Pancreas (tissue), 10 donors: ENCODE data around the gene SLC1A3. TPM values are rescaled to one million over a fixed set of nuclear protein-coding genes. Genes with fewer than 3 reads are reported as not detected.

ENCODE experiments used
- ATAC-seq, 4 donors: fragments of 200-7000 bp; cut with Tn5 transposase; one replicate each; pipeline versions ENCODE4 v1.8.0 to v1.9.1; 2020; ENCODE audit warnings: mild to moderate bottlenecking in 4 of 4, moderate library complexity in 4 of 4
- DNase-seq, 6 donors: peaks; one replicate each; pipeline ENCODE4 v3.0.0-alpha.2; 2020
- FAIRE-seq: peaks from 2 replicates; lab custom pipeline; 2012; peaks lifted over from hg19 to GRCh38; lab: Jason Lieb, UNC
- H3K27ac ChIP-seq, 4 donors: fragments of 200-600 bp; sonication (generic); 1 replicate in 3 of 4; 2 replicates in 1 of 4; pipeline versions ENCODE4 v1.5.0 to v1.8.0; 2020
- H3K27me3 ChIP-seq, 4 donors: fragments of 200-600 bp; one replicate each; pipeline ENCODE4 v1.8.0; 2021
- H3K36me3 ChIP-seq, 3 donors: fragments of 200-600 bp; sonication (generic) in 1 of 3; one replicate each; pipeline versions ENCODE4 v1.5.0 to v1.8.0; 2020 to 2021
- H3K4me1 ChIP-seq, 3 donors: fragments of 200-600 bp; one replicate each; pipeline ENCODE4 v1.8.0; 2021
- H3K4me3 ChIP-seq, 4 donors: fragments of 200-600 bp; sonication (generic) in 2 of 4; one replicate each; pipeline versions ENCODE4 v1.5.0 to v1.8.0; 2020 to 2021
- H3K9me3 ChIP-seq, 4 donors: fragments of 200-600 bp; one replicate each; pipeline ENCODE4 v1.8.0; 2021
- WGBS, 2 donors: extraction: QIAGEN DNeasy Blood & Tissue Kit; methylation state at CpG; one replicate each; pipeline ENCODE4 v1.1.7; 2013; 5-methylcytosine and 5-hydroxymethylcytosine counted together
- intact Hi-C, 3 donors: fragments of 100-400 bp; cut with DNase I; formaldehyde crosslinking; loops; one replicate each; pipeline versions ENCODE4 v1.11.1 to v1.14.2; 2022
- polyA plus RNA-seq, 2 donors: library from polyadenylated mRNA; stranded (reverse); fragments of 200-250 nt; gene quantifications; one replicate each; pipeline ENCODE4 v1.2.3, GENCODE V29; 2013
- total RNA-seq, 6 donors: library from RNA; stranded (reverse); fragmentation: NEBNext Ultra II Directional in 4 of 6; extraction: Animal tissue kit (Norgen Biotek cat#: 25700) in 4 of 6; gene quantifications; one replicate each; pipeline versions ENCODE4 v1.2.1 to v1.2.4, GENCODE V29; 2021 to 2023
- TF ChIP-seq, protein P1 (sequence below), 4 donors: fragments of 200-600 bp; sonication (generic) in 3 of 4; IDR thresholded peaks; one replicate each; pipeline versions ENCODE4 v1.5.0 to v1.8.0; 2021; ENCODE audit warnings: antibody characterized with exemption in 4 of 4
- donor health status: healthy with polysubstance abuse.
- donor health status: DM: no; HTN: no; CAD: no; lungs with moderate emphysema.
- donor health status: DM: no; HTN: no; CAD: no.
- donor health status: control.
- donor health status: control.
- donor health status: Bipolar disorder and iron deficiency.
- donor health status: DM: yes; HTN: yes; CAD: no.
- donor health status: DM: no; HTN: no; CAD: no.
- donor health status: DM: no; HTN: no; CAD: no.
- donor health status: DM: yes; HTN: yes; CAD: no.

The SLC1A3 gene
- total and polyA plus RNA-seq, 8 donors: 0.87 to 21.0 (median 1.7) TPM

DNA sequence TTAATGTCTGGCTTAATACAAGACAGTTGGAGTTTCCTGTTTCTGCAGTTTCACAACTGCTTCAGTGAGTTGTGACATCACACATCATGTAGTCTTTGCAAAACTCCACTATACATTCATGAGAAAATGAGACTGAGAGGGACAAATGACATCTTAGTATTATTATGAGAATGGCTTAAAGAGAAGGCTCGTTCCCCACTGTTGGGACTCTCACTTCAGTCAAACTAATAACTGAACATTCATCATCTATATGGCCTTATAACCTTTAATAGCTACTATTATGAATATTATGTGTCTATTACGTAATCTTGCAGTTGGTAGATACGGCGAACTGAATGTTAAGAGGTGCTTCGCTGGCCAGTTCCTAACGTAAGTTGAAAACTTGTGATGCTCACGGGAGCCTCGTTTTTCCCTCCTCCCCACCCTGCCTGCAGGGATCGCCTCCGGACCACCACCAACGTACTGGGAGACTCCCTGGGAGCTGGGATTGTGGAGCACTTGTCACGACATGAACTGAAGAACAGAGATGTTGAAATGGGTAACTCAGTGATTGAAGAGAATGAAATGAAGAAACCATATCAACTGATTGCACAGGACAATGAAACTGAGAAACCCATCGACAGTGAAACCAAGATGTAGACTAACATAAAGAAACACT, 79.4 kb downstream of the SLC1A3 start:
- H3K4me1 ChIP-seq: no peaks in the 10 kb centered on the region
- FAIRE-seq: no peak
- TF ChIP-seq, protein P1, sequence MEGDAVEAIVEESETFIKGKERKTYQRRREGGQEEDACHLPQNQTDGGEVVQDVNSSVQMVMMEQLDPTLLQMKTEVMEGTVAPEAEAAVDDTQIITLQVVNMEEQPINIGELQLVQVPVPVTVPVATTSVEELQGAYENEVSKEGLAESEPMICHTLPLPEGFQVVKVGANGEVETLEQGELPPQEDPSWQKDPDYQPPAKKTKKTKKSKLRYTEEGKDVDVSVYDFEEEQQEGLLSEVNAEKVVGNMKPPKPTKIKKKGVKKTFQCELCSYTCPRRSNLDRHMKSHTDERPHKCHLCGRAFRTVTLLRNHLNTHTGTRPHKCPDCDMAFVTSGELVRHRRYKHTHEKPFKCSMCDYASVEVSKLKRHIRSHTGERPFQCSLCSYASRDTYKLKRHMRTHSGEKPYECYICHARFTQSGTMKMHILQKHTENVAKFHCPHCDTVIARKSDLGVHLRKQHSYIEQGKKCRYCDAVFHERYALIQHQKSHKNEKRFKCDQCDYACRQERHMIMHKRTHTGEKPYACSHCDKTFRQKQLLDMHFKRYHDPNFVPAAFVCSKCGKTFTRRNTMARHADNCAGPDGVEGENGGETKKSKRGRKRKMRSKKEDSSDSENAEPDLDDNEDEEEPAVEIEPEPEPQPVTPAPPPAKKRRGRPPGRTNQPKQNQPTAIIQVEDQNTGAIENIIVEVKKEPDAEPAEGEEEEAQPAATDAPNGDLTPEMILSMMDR (IDR thresholded peaks at IDR 0.05): no peak
- no peaks in the 10 kb centered on the region for H3K27me3 ChIP-seq
- 72 to 81% methylated on average over 13 of the region's 13 CpGs for WGBS, 2 donors
- DNase-seq: no peak
- intact Hi-C loops: no loop called here
- H3K9me3 ChIP-seq: no peaks in the 10 kb centered on the region
- no peak overlapping the region for H3K4me3 ChIP-seq
- no peak overlapping the region for H3K27ac ChIP-seq
- ATAC-seq: no peak
- no peaks in the 10 kb centered on the region for H3K36me3 ChIP-seq

GRCh38 chr5:36686881-36687280, 80.5 kb downstream of the SLC1A3 start:
- Histone ChIP-seq H3K9me3 (no peaks in the 10 kb centered on the region), H3K4me3 (no peak overlapping the region), H3K27ac (no peak overlapping the region), H3K4me1 (no peaks in the 10 kb centered on the region), H3K27me3 (no peaks in the 10 kb centered on the region), H3K36me3 (no peaks in the 10 kb centered on the region)
- TF ChIP-seq, protein P1 (IDR thresholded peaks at IDR 0.05): no peak
- FAIRE-seq (no peak), DNase-seq (no peak), ATAC-seq (no peak)
- intact Hi-C loops: no loop called here
- 56 to 81% methylated on average over 3 of the region's 3 CpGs for WGBS, 2 donors

DNA sequence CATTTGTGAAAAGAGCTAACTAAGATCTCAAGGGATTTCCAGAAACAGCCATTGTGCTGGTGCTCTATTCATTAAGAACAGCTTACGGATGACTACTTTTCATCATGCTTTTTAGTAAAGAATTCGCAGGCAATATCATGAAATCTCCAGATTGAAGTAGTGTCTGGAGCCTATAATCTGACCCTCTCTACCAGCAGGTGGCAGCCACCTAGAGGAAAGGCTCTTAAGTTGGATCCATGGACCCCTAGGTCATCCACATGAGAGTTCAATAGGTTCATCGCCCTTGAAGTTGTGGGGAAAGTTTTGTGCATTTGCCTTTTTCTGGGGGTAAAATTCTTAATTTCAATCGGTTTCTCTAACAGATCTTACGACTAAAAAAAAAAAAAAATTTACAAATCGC, 82.3 kb downstream of the SLC1A3 start:
- Histone ChIP-seq H3K27ac (no peak overlapping the region), H3K4me1 (no peaks in the 10 kb centered on the region), H3K4me3 (no peak overlapping the region), H3K9me3 (no peaks in the 10 kb centered on the region), H3K27me3 (no peaks in the 10 kb centered on the region), H3K36me3 (no peaks in the 10 kb centered on the region)
- ATAC-seq: no peak
- intact Hi-C loops: no loop called here
- DNase-seq: no peak
- WGBS, 2 donors: 78 to 89% methylated on average over 6 of the region's 6 CpGs
- TF ChIP-seq, protein P1 (IDR thresholded peaks at IDR 0.05): no peak
- FAIRE-seq: no peak

GRCh38 chr5:36689225-36689624, 82.8 kb downstream of the SLC1A3 start:
- Histone ChIP-seq H3K27ac (peak overlapping the region in 1 of 4 donors; percentile 75), H3K36me3 (no peaks in the 10 kb centered on the region), H3K4me1 (no peaks in the 10 kb centered on the region), H3K9me3 (no peaks in the 10 kb centered on the region), H3K27me3 (no peaks in the 10 kb centered on the region), H3K4me3 (no peak overlapping the region)
- FAIRE-seq (no peak), ATAC-seq (peak in 1 of 4 donors; percentile 40), DNase-seq (peak in 1 of 6 donors; percentile 36)
- TF ChIP-seq, protein P1 (IDR thresholded peaks at IDR 0.05): no peak
- intact Hi-C loops: no loop called here
- 76 to 85% methylated on average over 5 of the region's 5 CpGs for WGBS, 2 donors
